PFSK-1 (cell line): Measurements from ENCODE around the gene KATNIP.

Experiments used
- FOXP2 ChIP-seq: optimal IDR thresholded peaks from 2 replicates; pipeline ENCODE3; 2011; ENCODE audit warnings: borderline replicate concordance, control low read depth, inconsistent platforms; ENCODE audit not compliant: insufficient read depth; ENCODE audit errors: extremely low read length, extremely low read depth
- POLR2AphosphoS5 ChIP-seq: IDR thresholded peaks from 2 replicates; pipeline ENCODE4 v1.6.1; 2012; ENCODE audit warnings: low read depth, mild to moderate bottlenecking, control low read depth, low read length, moderate library complexity
- REST ChIP-seq, 2 experiments: IDR thresholded peaks; 2 replicates each; pipeline versions ENCODE4 v1.6.1 to v1.8.0; 2011 to 2012; ENCODE audit warnings: low read depth in 2 of 2, low read length in 2 of 2, control low read depth in 1 of 2, inconsistent platforms in 1 of 2, mild to moderate bottlenecking in 1 of 2, moderate library complexity in 1 of 2; ENCODE audit not compliant: insufficient read depth in 1 of 2
- SIN3A ChIP-seq: IDR thresholded peaks from 2 replicates; pipeline ENCODE4 v1.6.1; 2012; ENCODE audit warnings: mild to moderate bottlenecking, low read length, moderate library complexity, borderline replicate concordance; ENCODE audit not compliant: insufficient read depth
- TAF1 ChIP-seq: IDR thresholded peaks from 2 replicates; pipeline ENCODE4 v1.6.1; 2012; ENCODE audit warnings: low read length, control low read depth, borderline replicate concordance; ENCODE audit not compliant: insufficient read depth

KATNIP gene

GRCh38 chr16:27543801-27544200 is 6.1 kb upstream of the KATNIP start:
- TF ChIP-seq FOXP2 = no peak
- no peak for TF ChIP-seq POLR2AphosphoS5
- no peak for TF ChIP-seq REST (IDR thresholded peaks at IDR 0.05; ENCODE audit: insufficient read depth in 1 of 2, low read depth in 2 of 2, low read length in 2 of 2)
- TF ChIP-seq SIN3A = no peak
- no peak for TF ChIP-seq TAF1

- TF ChIP-seq SIN3A (no peak), REST (IDR thresholded peaks at IDR 0.05; ENCODE audit: insufficient read depth in 1 of 2, low read depth in 2 of 2, low read length in 2 of 2) (no peak), TAF1 (no peak), POLR2AphosphoS5 (no peak), FOXP2 (no peak)
These were observed 5.3 kb upstream of the KATNIP start for GRCh38 chr16:27544671-27545070.

GRCh38 chr16:27547134-27547533 is 2.8 kb upstream of the KATNIP start:
- TF ChIP-seq SIN3A (peak; percentile 99; the same call in 1 of the 2 replicates), FOXP2 (no peak)

- TF ChIP-seq FOXP2 (no peak), POLR2AphosphoS5 (no peak), TAF1 (no peak)
These were observed 2.1 kb upstream of the KATNIP start for GRCh38 chr16:27547851-27548250.

GRCh38 chr16:27549464-27549745 is 539 bp upstream of the KATNIP start:
- no peak for TF ChIP-seq TAF1
- no peak for TF ChIP-seq REST (IDR thresholded peaks at IDR 0.05; ENCODE audit: insufficient read depth in 1 of 2, low read depth in 2 of 2, low read length in 2 of 2)
- no peak for TF ChIP-seq SIN3A
- no peak for TF ChIP-seq FOXP2
- TF ChIP-seq POLR2AphosphoS5 = no peak

GRCh38 chr16:27550582-27550920 is 607 bp downstream of the KATNIP start:
- TF ChIP-seq TAF1 = no peak
- TF ChIP-seq POLR2AphosphoS5 = no peak
- no peak for TF ChIP-seq FOXP2
- TF ChIP-seq SIN3A = no peak
- TF ChIP-seq REST (IDR thresholded peaks at IDR 0.05; ENCODE audit: insufficient read depth in 1 of 2, low read depth in 2 of 2, low read length in 2 of 2) = no peak
